IPS-18a (cell line): ENCODE results near the gene HYOU1.
"Not testable (repeated sequence)": the region's sequence is repeated elsewhere in the genome, so short reads cannot be mapped to it uniquely, and the experiment has no call there.

Experiments
- H3K27ac ChIP-seq: one replicate; pipeline ENCODE4 v1.5.1; 2013; ENCODE audit warnings: low read length
- H3K27me3 ChIP-seq: one replicate; pipeline ENCODE4 v1.6.1; 2013; ENCODE audit warnings: mild to moderate bottlenecking, low read length; ENCODE audit not compliant: control insufficient read depth, insufficient read depth
- H3K36me3 ChIP-seq: one replicate; pipeline ENCODE4 v1.6.1; 2013; ENCODE audit warnings: low read depth, low read length; ENCODE audit not compliant: control insufficient read depth
- H3K4me1 ChIP-seq: one replicate; pipeline ENCODE4 v1.6.1; 2013; ENCODE audit warnings: low read depth, low read length; ENCODE audit not compliant: control insufficient read depth
- H3K4me3 ChIP-seq: one replicate; pipeline ENCODE4 v1.5.1; 2013; ENCODE audit warnings: low read length
- H3K9ac ChIP-seq: one replicate; pipeline ENCODE4 v1.6.1; 2013; ENCODE audit warnings: mild to moderate bottlenecking, low read length, moderate library complexity
- H3K9me3 ChIP-seq: one replicate; pipeline ENCODE4 v1.6.1; 2013; ENCODE audit warnings: low read depth, low read length; ENCODE audit not compliant: control insufficient read depth

Gene HYOU1

DNA sequence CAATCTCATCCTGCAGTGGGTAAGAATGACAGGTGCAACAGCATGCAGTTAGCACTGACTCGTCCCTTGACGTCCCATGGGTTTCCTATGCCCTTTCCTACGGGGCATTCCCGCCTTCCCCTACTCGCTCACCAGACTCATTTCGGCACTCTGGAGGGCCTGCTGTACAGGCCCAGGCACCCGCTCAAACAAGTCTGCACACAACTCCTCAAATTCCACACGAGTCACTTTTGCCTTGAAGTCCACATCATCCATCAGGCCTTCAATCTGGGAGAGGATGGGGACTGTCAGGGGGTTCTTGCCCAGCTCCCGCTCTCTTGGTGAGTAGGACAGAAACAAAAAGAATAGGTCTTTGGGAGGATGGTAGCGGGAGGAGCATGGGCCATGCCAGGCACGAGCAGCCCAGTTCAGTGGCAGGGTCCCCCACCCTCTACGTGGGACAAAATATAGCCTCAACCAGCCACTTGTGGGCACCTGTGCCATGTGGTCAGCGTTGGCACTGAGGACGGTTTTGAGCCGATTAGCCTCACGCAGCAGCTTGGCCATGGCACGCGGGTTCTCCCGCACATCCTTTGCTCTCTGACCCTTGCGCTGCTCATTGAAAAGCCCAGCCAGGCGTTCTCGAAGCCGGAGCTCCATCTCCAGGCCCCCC is 4.7 kb downstream of the HYOU1 start:
- H3K9me3 ChIP-seq = no peaks in the 10 kb centered on the region
- no peaks in the 10 kb centered on the region for H3K27me3 ChIP-seq
- H3K27ac ChIP-seq = no peak overlapping the region
- H3K4me1 ChIP-seq = peaks cover 5% of the 10 kb centered on the region
- no peak overlapping the region for H3K9ac ChIP-seq
- H3K36me3 ChIP-seq = peaks cover 77% of the 10 kb centered on the region
- H3K4me3 ChIP-seq = no peak overlapping the region

DNA sequence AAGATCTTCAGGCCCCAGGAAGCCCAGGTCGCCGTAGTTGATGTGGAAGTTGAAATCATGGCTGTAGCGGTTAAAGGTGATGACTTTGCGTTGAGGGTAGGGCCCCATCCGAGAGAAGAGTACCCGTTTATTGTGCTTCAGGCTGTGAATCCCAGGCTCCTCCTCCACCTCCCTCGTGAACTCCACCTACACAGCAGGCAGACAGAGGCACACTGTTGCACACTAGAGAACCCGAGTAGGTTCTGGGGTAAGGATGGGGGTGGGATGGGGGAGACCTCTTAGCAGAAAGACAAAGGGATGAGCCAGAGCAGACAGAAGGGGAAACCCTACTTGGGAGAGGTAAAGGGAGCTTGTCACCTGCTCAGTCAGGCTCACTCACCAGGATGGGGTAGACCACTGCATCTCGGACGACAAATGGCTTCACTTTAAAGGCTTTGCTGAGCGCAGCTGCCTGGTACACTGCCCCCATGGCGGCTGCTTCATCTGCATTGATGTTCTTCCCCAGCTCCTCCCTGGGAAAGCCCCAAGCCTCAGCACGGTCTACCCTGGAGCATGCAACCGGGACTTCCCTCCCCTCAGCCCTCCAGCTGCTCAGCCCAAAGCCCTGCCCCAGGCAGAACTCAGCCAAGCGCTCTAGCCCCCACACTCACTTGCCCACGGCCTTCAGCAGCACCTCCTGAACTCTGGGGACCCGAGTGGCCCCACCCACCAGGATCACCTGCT is 5.4 kb downstream of the HYOU1 start:
- Histone ChIP-seq H3K9ac (no peak overlapping the region), H3K27ac (no peak overlapping the region), H3K4me3 (no peak overlapping the region), H3K36me3 (peaks cover 84% of the 10 kb centered on the region), H3K4me1 (peaks cover 5% of the 10 kb centered on the region), H3K27me3 (no peaks in the 10 kb centered on the region), H3K9me3 (no peaks in the 10 kb centered on the region)

DNA sequence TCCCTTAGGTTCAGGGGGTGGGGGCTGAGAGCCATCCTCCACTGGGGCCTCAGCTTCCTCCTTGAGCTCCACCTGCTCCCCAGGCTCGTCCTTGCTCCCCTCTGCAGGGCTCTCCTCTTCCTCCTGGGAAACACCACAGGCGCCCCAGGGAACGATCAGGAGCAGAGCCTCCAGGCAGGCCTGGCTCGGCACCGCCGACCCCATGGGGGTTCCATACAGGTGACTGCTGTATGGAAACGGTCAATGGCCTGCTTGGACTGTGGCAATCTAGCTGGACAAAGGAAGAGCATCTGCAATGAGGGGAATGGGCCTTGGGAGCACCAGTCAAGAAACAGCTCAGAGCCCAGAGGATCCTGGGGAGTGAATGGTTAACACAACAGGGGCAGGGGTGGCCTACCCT is 7.9 kb downstream of the HYOU1 start:
- H3K9ac ChIP-seq = no peak overlapping the region
- H3K27ac ChIP-seq = no peak overlapping the region
- no peak overlapping the region for H3K4me3 ChIP-seq
- peaks cover 83% of the 10 kb centered on the region for H3K36me3 ChIP-seq
- H3K9me3 ChIP-seq = no peaks in the 10 kb centered on the region
- H3K27me3 ChIP-seq = no peaks in the 10 kb centered on the region
- H3K4me1 ChIP-seq = peaks cover 4% of the 10 kb centered on the region

DNA sequence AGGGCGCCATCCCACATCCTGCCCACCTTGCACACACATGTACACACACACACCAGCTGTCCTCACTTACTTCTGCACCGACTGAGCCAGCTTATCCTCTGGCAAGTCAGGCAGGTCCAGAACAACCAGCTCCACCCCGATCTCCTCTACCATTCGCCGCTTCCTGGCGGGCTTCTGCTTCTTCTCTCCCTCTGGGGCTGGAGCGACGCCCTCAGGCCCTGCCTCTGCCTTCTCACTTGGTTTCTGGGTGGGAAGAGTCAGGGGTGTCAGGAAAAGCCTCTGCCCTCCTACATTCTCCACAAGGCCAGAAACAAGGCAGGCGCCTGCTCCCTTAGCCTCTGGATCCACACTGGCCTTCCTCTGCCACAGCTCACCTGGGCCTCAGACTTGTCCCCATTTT is 8.4 kb downstream of the HYOU1 start:
- no peak overlapping the region for H3K9ac ChIP-seq
- peaks cover 79% of the 10 kb centered on the region for H3K36me3 ChIP-seq
- H3K9me3 ChIP-seq = no peaks in the 10 kb centered on the region
- no peak overlapping the region for H3K4me3 ChIP-seq
- no peaks in the 10 kb centered on the region for H3K27me3 ChIP-seq
- no peak overlapping the region for H3K27ac ChIP-seq
- H3K4me1 ChIP-seq = peaks cover 4% of the 10 kb centered on the region

DNA sequence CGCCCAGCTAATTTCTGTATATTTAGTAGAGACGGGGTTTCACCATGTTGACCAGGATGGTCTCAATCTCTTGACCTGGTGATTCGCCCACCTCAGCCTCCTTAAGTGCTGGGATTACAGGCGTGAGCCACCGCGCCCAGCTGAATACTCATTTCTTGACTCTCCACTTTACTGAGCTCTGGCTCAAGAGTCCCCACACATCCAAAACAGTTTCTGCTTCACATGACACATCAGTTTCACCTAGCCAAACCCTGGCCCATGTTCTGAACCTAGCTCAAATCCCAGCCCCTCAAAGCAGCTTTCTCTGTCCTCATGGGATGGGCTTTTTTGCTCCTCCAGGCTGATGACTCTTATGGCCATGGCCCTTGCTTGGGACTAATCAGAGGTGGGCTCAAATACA is 9.8 kb downstream of the HYOU1 start:
- no peak overlapping the region for H3K4me3 ChIP-seq
- no peaks in the 10 kb centered on the region for H3K27me3 ChIP-seq
- H3K9me3 ChIP-seq = no peaks in the 10 kb centered on the region
- peaks cover 65% of the 10 kb centered on the region for H3K36me3 ChIP-seq
- H3K27ac ChIP-seq = no peak overlapping the region
- peaks cover 4% of the 10 kb centered on the region for H3K4me1 ChIP-seq
- H3K9ac ChIP-seq = no peak overlapping the region

DNA sequence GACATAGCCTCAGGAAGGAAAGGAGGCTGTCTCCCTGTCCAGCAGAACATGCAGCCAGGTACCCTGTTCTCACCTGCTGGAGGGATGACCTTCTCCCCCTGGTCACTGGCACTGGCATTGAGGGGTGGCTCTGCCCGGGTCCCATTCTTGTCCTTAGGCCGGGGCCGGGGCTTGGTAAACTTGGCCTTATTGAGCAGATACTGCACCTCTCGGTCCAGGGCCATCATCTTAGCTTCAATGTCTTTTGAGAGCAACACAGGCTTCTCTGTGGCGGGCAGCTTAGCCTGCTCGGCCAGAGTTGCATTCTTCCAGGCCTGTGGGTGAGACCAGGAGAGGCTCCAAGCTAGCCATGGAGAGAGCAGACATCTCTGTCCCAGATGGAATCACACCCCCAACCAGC is 10.5 kb downstream of the HYOU1 start:
- H3K27ac ChIP-seq = no peak overlapping the region
- no peak overlapping the region for H3K9ac ChIP-seq
- no peaks in the 10 kb centered on the region for H3K9me3 ChIP-seq
- H3K27me3 ChIP-seq = no peaks in the 10 kb centered on the region
- H3K4me1 ChIP-seq = peaks cover 4% of the 10 kb centered on the region
- H3K36me3 ChIP-seq = peaks cover 57% of the 10 kb centered on the region
- H3K4me3 ChIP-seq = no peak overlapping the region

DNA sequence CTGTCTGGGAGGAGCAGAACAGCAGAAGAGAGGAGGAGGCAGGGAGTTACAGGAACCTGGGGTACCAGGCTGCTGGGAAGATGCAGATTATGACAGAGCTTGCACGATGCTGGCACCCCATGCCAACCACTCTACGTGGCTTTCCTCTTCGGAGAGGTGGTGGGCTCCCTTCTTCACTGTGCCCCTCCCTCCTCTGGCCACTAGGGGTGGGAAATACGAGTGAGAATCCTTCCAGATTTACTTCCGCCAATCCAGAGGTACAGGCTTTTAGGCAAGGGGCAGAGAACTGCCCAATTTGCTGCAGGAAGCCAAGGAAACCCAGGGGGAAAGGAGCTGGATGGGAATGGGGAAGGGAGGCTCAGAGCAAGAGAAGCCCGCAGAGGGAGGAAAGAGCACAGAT is 12.3 kb downstream of the HYOU1 start:
- Histone ChIP-seq H3K36me3 (peaks cover 42% of the 10 kb centered on the region), H3K9ac (no peak overlapping the region), H3K4me1 (peaks cover 4% of the 10 kb centered on the region), H3K4me3 (no peak overlapping the region), H3K27me3 (no peaks in the 10 kb centered on the region), H3K9me3 (no peaks in the 10 kb centered on the region), H3K27ac (no peak overlapping the region)

DNA sequence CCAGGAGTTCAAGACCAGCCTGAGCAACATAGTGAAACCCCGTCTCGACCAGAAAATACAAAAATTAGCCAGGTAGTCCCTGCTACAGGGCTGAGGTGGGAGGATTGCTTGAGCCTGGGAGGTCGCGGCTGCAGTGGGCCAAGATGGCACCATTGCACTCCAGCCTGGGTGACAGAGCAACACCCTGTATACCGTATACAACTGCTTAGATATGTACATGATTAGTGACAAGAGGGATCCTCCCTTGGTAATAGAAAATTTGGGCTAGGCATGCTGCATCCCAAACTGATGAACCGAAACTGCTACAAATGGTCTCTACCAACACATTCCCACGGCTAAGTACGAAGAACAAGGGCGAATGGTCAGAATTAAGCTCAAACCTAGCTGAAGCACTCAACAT is 14.1 kb downstream of the HYOU1 start:
- Histone ChIP-seq H3K36me3 (peaks cover 25% of the 10 kb centered on the region), H3K9me3 (no peaks in the 10 kb centered on the region), H3K27me3 (no peaks in the 10 kb centered on the region), H3K27ac (no peak overlapping the region), H3K9ac (no peak overlapping the region), H3K4me3 (no peak overlapping the region), H3K4me1 (peaks cover 4% of the 10 kb centered on the region)

DNA sequence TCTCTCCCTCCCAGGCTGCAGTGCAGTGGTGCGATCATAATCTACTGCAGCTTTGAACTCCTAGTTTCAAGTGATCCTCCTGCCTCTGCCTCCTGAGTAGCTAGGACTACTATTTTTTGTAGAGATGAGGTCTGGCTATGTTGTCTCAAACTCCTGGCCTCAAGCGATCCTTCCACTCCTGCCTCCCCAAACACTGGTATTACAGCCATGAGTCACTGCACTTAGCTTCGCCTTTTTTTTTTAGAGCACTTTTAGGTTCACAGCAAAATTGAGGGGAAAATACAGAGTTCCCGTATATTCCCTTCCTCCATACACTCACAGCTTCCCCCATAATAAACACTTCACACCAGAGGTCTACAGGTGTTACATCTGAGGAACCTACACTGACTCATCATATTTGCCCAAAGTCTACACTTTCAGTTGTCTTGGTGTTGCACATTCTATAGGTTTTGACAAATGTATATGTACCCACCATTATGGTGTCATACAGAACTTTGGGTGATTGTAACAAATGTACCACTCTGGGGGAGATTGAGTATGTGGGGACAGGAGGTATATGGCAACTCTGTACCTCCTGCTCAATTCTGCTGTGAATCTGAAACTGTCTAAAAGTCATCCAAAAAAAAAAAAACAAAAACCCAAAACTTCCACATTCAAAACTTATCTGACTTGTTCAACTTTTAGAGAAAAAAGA is 15.0 kb downstream of the HYOU1 start:
- Histone ChIP-seq H3K9me3 (no peaks in the 10 kb centered on the region), H3K36me3 (peaks cover 16% of the 10 kb centered on the region), H3K27ac (no peak overlapping the region), H3K4me1 (peaks cover 4% of the 10 kb centered on the region), H3K4me3 (no peak overlapping the region), H3K9ac (no peak overlapping the region), H3K27me3 (no peaks in the 10 kb centered on the region)

DNA sequence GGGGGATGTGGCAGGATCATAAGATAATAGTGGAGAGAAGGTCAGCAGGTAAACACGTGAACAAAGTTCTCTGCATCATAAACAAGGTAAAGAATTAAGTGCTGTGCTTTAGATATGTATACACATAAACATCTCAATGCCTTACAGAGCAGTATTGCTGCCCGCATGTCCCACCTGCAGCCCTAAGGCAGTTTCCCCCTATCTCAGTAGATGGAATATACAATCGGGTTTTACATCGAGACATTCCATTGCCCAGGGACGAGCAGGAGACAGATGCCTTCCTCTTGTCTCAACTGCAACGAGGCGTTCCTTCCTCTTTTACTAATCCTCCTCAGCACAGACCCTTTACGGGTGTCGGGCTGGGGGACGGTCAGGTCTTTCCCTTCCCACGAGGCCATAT is 17.5 kb downstream of the HYOU1 start:
- H3K9me3 ChIP-seq, H3K9ac ChIP-seq, H3K27ac ChIP-seq, H3K36me3 ChIP-seq, H3K4me1 ChIP-seq, H3K27me3 ChIP-seq, H3K4me3 ChIP-seq: not testable (repeated sequence)

DNA sequence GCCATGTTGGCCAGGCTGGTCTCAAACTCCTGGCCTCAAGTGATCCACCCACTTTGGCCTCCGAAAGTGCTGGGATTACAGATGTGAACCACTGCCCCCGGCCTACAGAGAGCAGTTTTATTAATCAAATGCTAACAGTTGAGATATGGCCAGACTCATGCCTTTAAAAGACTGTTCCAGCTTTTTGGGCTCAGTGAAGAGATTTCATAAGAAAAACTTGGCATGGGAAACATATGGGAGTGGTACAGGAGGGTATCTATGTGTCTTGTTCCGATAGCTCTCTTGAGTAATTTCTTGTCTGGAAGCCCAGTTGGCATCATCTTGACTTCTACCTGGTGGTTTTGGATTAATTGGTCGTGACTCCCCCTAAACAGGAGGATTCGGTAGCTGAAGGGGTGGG is 18.1 kb downstream of the HYOU1 start:
- H3K4me3 ChIP-seq = no peak overlapping the region
- H3K27me3 ChIP-seq = no peaks in the 10 kb centered on the region
- H3K4me1 ChIP-seq = no peaks in the 10 kb centered on the region
- H3K9me3 ChIP-seq = no peaks in the 10 kb centered on the region
- no peaks in the 10 kb centered on the region for H3K36me3 ChIP-seq
- H3K9ac ChIP-seq = no peak overlapping the region
- H3K27ac ChIP-seq = no peak overlapping the region

DNA sequence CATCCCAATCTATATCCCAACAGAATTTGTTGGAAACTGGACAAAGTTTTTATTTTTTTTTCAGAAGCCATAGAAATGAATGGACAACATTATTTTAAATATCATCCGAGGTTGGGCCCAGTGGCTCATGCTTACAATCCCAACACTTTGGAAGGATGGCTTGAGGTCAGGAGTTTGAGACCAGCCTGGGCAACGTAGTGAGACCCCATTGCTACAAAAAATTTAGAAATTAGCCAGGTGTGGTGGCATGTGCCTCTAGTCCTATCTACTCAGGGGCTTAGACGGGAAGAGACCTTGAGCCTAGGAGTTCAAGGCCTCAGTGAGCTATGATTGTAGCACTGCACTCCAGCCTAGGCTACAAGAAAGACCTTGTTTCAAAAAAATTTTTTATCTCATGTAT is 22.2 kb downstream of the HYOU1 start:
- Histone ChIP-seq H3K9ac (no peak overlapping the region), H3K27ac (no peak overlapping the region), H3K4me3 (no peak overlapping the region), H3K27me3 (no peaks in the 10 kb centered on the region), H3K4me1 (no peaks in the 10 kb centered on the region), H3K9me3 (no peaks in the 10 kb centered on the region), H3K36me3 (no peaks in the 10 kb centered on the region)
